ENCODE results near the gene PTGS1. TPM values are rescaled to one million over a fixed set of nuclear protein-coding genes. Genes with fewer than 3 reads are reported as not detected.
A peak's percentile ranks its signal among the peaks of the same experiment; 100 is the strongest.

The PTGS1 gene
- total and polyA plus RNA-seq, 9 of the 15 experiments (the other 6 are each of a cell fraction or from before 2014, with no cell fraction given): 3.4 to 12.9 (median 5.3) TPM

DNA sequence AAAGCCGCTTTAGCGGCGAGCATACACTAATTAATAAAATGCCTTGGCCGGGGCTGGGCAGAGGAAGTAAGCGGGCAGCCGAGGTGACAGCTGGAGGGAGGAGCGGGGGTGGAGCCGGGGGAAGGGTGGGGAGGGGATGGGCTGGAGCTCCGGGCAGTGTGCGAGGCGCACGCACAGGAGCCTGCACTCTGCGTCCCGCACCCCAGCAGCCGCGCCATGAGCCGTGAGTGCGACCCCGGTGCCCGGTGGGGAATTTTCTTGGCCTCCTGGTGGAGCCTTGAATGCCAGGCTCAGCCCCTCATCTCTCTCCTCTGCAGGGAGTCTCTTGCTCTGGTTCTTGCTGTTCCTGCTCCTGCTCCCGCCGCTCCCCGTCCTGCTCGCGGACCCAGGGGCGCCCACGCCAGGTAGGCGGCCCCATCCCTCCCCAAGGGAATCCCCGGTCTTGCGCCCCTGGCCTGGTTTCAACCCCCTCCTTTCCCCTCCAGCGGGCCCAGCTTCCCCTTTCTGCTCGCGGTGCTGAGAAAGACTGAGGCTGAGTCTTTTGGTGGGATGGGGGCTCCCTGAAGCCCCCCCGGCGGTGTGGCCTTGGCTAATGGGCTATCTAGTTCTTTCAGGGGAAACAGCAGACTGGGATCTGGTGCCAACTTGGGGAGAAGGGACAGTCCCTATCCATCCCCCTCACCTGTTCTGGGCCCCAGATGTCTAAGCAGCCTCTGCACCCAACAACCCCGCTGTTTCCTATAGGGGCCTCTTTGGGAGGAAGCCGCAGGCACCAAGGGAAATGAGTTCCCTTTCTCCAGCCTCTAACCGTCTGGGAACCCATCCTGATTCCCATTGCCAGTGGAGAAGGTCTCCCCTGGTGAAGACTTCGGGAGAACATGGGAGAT lies at the start of gene PTGS1 (continued):
- TF ChIP-seq, protein P1, sequence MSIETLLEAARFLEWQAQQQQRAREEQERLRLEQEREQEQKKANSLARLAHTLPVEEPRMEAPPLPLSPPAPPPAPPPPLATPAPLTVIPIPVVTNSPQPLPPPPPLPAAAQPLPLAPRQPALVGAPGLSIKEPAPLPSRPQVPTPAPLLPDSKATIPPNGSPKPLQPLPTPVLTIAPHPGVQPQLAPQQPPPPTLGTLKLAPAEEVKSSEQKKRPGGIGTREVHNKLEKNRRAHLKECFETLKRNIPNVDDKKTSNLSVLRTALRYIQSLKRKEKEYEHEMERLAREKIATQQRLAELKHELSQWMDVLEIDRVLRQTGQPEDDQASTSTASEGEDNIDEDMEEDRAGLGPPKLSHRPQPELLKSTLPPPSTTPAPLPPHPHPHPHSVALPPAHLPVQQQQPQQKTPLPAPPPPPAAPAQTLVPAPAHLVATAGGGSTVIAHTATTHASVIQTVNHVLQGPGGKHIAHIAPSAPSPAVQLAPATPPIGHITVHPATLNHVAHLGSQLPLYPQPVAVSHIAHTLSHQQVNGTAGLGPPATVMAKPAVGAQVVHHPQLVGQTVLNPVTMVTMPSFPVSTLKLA (conservative IDR thresholded peaks at IDR 0.05): peak in 1 of 2 experiments; percentile 56; a peak in 2 of 4 replicates
- no peak for TF ChIP-seq NELFE (IDR thresholded peaks at IDR 0.05; ENCODE audit: insufficient read depth, insufficient read length)
- TF ChIP-seq CSDE1 (IDR thresholded peaks at IDR 0.05): no peak
- no peak for TF ChIP-seq FOXJ3 (CRISPR knock-in tag; IDR thresholded peaks at IDR 0.05)
- TF ChIP-seq, protein P2, sequence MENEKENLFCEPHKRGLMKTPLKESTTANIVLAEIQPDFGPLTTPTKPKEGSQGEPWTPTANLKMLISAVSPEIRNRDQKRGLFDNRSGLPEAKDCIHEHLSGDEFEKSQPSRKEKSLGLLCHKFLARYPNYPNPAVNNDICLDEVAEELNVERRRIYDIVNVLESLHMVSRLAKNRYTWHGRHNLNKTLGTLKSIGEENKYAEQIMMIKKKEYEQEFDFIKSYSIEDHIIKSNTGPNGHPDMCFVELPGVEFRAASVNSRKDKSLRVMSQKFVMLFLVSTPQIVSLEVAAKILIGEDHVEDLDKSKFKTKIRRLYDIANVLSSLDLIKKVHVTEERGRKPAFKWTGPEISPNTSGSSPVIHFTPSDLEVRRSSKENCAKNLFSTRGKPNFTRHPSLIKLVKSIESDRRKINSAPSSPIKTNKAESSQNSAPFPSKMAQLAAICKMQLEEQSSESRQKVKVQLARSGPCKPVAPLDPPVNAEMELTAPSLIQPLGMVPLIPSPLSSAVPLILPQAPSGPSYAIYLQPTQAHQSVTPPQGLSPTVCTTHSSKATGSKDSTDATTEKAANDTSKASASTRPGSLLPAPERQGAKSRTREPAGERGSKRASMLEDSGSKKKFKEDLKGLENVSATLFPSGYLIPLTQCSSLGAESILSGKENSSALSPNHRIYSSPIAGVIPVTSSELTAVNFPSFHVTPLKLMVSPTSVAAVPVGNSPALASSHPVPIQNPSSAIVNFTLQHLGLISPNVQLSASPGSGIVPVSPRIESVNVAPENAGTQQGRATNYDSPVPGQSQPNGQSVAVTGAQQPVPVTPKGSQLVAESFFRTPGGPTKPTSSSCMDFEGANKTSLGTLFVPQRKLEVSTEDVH (IDR thresholded peaks at IDR 0.05; ENCODE audit: low read depth, partially characterized antibody): no peak
- no peak for TF ChIP-seq ZNF274 (IDR thresholded peaks at IDR 0.05; ENCODE audit: borderline replicate concordance, low read depth, low read length)
- TF ChIP-seq SMARCA5 (IDR thresholded peaks at IDR 0.05): no peak
- TF ChIP-seq POLR2A (conservative IDR thresholded peaks at IDR 0.05): 0 out of 2 replicates have a peak, but pooled peaks have one; percentile 31
- TF ChIP-seq HLTF (IDR thresholded peaks at IDR 0.05): no peak
- no peak for TF ChIP-seq FOXJ2 (tag; IDR thresholded peaks at IDR 0.05)
- no peak for TF ChIP-seq NCOA1 (IDR thresholded peaks at IDR 0.05; ENCODE audit: low read depth)
- no peak for TF ChIP-seq EP300 (IDR thresholded peaks at IDR 0.05; ENCODE audit: low read length)
- TF ChIP-seq E2F3 (CRISPR knock-in tag; IDR thresholded peaks at IDR 0.05): no peak
- TF ChIP-seq FOXA1 (IDR thresholded peaks at IDR 0.05; ENCODE audit: borderline replicate concordance): no peak
- 0 out of 4 replicates have a peak, but pooled peaks of 1 of the 2 experiments have one; percentile 33 for TF ChIP-seq MAZ (CRISPR knock-in tag; conservative IDR thresholded peaks at IDR 0.05 in 1 of 2, IDR thresholded peaks at IDR 0.05 in 1 of 2)
- TF ChIP-seq EWSR1 (IDR thresholded peaks at IDR 0.05; ENCODE audit: borderline replicate concordance, low read depth, partially characterized antibody): no peak
- TF ChIP-seq NFE2 (IDR thresholded peaks at IDR 0.05; ENCODE audit: low read depth): no peak
- TF ChIP-seq ZNF239 (CRISPR knock-in tag; IDR thresholded peaks at IDR 0.05): no peak
- TF ChIP-seq, protein P3, sequence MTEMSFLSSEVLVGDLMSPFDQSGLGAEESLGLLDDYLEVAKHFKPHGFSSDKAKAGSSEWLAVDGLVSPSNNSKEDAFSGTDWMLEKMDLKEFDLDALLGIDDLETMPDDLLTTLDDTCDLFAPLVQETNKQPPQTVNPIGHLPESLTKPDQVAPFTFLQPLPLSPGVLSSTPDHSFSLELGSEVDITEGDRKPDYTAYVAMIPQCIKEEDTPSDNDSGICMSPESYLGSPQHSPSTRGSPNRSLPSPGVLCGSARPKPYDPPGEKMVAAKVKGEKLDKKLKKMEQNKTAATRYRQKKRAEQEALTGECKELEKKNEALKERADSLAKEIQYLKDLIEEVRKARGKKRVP (CRISPR knock-in tag; IDR thresholded peaks at IDR 0.05): no peak
- no peak for TF ChIP-seq ZNF431 (CRISPR knock-in tag; IDR thresholded peaks at IDR 0.05)
- TF ChIP-seq PHF8 (IDR thresholded peaks at IDR 0.05; ENCODE audit: borderline replicate concordance, low read length): peak; percentile 48; the same call in 1 of the 2 replicates
- TF ChIP-seq TGIF2 (CRISPR knock-in tag; IDR thresholded peaks at IDR 0.05): no peak
- TF ChIP-seq, protein P4, sequence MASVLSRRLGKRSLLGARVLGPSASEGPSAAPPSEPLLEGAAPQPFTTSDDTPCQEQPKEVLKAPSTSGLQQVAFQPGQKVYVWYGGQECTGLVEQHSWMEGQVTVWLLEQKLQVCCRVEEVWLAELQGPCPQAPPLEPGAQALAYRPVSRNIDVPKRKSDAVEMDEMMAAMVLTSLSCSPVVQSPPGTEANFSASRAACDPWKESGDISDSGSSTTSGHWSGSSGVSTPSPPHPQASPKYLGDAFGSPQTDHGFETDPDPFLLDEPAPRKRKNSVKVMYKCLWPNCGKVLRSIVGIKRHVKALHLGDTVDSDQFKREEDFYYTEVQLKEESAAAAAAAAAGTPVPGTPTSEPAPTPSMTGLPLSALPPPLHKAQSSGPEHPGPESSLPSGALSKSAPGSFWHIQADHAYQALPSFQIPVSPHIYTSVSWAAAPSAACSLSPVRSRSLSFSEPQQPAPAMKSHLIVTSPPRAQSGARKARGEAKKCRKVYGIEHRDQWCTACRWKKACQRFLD (CRISPR knock-in tag; IDR thresholded peaks at IDR 0.05): no peak
